Measurements from ENCODE around the gene WDFY4.

DNA sequence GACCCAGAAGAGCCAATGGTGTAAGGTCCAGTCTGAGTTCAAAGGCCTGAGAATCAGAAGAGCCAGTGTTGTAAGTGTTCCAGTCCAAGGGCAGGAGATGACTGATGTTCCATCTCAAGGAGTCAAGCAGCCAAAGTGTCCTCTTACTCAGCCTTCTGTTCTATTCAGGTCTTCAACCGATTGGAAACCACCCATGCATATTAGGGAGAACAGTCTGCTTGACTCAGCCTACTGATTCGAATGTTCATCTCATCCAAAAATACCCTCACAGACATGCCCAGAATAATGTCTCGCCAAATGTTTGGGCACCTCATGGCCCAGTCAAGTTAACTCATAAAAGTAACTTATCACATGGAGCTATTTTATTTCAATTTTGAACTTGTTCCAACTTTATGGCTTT is 2.9 kb upstream of the WDFY4 start:
- TF ChIP-seq, protein P1, sequence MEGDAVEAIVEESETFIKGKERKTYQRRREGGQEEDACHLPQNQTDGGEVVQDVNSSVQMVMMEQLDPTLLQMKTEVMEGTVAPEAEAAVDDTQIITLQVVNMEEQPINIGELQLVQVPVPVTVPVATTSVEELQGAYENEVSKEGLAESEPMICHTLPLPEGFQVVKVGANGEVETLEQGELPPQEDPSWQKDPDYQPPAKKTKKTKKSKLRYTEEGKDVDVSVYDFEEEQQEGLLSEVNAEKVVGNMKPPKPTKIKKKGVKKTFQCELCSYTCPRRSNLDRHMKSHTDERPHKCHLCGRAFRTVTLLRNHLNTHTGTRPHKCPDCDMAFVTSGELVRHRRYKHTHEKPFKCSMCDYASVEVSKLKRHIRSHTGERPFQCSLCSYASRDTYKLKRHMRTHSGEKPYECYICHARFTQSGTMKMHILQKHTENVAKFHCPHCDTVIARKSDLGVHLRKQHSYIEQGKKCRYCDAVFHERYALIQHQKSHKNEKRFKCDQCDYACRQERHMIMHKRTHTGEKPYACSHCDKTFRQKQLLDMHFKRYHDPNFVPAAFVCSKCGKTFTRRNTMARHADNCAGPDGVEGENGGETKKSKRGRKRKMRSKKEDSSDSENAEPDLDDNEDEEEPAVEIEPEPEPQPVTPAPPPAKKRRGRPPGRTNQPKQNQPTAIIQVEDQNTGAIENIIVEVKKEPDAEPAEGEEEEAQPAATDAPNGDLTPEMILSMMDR (IDR thresholded peaks at IDR 0.05): no peak
- no peak for TF ChIP-seq POLR2A (IDR thresholded peaks at IDR 0.05)
- TF ChIP-seq EP300 (IDR thresholded peaks at IDR 0.05): no peak
